GM19023 (cell line): ENCODE measurements around the gene FAM81A.
"Not testable (repeated sequence)": the region's sequence is repeated elsewhere in the genome, so short reads cannot be mapped to it uniquely, and the experiment has no call there.

Experiments used
- ATAC-seq: cut with Tn5 transposase; IDR thresholded peaks from one replicate; pipeline ENCODE4 v1.9.1; 2021; ENCODE audit warnings: mild to moderate bottlenecking, moderate library complexity; ENCODE audit not compliant: unreplicated experiment

Gene FAM81A

DNA sequence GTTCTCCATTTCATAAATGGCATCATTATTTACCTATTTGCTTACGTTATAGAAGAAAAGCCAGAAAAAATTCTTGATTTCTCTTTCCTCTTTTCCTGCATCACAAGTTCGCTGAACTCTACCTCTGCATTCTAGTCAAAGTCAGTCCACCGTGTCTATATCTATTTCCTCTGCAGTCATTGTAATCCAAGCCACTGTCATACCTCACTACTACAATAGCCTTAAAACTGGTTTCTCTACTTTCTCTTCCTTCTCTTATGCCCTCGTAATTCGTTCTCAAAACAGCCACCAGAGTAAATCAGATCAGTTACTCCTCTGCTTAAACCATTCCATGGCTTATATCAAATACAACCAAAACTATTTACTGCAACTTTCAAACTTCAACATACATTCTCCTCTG is 13.4 kb upstream of the FAM81A start:
- ATAC-seq: no peak

DNA sequence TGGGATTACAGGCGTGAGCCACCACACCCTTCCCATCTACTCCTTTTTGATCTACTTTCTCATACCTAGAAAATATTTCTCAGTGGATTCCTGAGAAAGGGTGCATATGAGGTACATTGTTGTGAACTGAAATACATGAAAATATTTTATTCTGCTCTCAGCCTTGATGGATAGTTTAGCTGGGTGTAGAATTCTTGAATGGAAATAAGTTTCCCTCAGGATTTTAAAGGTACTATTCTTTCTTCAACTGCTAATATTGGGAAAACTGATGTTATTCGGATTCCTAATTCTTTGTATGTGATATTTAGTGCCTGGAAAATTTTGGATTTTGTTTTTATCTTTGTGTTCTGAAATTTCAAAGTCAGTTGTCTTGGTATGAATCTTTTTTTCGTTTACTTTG is 9.1 kb upstream of the FAM81A start:
- ATAC-seq: not testable (repeated sequence)

DNA sequence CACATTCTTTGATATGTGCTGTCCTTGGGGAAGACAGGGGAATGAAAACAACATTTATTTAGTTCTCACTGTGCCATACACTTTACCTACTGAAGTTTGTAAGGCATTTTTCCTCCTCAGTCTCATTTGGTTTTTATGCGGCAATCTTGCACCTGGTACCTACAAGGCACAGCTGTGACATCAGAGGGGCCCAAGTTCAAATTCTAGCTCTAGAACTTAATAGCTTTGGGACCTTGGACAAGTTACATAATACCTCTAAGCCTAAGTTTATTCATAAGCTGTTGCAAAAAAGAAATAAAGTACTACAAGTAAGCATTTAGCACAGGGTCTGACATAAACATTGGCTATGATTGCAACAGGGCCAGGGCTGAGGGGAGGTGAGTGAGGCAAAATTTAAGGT is 5.6 kb upstream of the FAM81A start:
- no peak for ATAC-seq

DNA sequence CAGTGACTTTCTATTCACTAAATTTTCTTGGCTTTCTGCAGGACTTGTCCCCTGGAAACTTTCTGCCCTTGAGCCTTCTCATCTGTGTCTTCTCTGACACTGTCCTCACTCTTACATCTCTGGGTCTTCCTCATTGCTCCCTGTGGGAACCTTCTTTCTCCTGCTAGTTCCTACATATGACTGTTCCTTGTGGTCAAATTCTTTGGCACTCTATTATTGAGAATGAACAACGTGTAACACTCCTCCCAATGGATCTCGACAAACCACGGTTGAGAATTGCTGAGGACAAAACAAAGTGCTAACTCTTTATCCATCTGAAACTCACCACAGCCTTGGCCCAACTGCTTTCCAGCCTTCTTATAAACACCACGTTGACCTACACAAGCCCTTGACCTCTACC is 3.5 kb upstream of the FAM81A start:
- ATAC-seq: no peak

DNA sequence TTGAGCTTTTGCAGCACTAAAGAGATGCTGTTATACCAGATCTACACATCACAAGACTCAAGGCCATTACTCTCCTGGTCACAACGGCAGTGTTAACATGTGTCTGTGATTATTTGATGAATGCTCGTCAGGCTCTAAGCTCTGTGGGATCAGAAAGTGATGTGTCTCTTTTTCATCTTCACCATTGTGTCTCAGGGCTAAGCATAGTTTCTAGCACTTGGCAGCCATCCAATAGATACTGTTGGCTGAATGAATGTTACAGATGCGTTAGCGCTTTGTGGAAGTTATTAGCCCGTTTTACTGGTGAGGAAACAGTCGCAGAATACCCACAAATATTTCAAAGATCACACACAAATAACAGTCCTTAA is 1.2 kb upstream of the FAM81A start:
- no peak for ATAC-seq

DNA sequence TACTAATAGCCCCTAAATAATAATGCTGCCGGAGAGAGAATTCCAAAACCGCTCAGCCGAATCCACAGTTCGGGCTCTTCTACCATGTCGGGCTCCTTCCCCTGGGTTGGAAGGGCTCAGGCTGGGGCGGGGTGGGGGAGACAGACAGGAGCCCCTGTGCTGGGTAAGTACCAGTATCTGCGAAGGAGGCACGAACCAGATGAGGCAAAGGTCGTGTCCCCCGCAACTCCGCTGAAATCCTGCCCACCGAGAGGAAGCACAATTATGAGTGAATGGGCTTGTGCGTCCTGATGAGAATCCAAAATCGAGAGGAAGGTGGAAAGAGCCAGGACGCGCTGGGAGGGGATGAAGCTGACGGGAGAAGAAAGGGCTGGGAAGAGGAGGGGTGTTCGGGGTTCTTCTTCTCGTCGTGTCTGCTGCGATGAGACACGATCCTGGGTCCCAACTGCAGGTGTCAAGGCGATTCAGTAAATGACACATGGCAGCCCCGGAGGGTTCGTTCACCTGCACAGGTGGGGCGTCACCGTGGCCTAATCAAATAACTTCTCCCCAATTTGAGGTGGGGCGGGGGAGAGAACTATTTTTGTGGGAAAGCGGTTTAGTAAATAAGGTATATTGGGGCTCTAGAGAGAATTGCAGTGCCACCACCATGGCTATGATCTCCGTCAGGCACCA is 707 bp upstream of the FAM81A start:
- ATAC-seq: no peak

DNA sequence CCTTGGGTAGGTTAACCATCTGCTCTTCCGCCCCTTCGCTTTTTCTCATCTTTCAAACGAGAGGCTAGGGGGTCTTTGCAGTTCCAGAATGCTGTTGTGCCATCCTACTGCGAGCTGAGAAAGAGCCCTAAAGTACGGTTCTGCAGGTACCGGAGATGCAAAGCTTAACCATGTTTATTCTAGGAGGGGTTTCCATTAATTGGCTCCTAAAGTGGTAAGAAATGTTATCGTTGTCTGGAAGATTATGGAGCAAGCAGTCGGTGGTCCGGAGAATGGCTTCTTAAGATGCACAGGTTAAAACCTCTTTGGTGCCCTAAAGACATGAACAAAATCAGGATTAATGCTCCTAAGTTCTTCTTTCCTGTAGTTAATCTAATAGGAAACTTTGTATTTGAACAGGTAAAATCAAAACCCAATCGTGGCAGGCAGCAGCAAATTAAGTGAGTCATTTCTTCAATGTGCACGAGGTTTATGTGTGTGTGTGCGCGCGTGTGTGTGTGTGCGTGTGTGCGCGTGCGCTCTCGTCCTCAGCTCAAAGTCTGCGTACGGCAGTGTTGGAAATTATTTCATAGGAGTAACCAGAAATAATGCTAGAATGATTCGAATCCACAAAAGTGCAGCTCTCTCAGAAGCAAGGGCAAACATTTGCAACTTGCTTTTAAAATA is 772 bp downstream of the FAM81A start:
- no peak for ATAC-seq

DNA sequence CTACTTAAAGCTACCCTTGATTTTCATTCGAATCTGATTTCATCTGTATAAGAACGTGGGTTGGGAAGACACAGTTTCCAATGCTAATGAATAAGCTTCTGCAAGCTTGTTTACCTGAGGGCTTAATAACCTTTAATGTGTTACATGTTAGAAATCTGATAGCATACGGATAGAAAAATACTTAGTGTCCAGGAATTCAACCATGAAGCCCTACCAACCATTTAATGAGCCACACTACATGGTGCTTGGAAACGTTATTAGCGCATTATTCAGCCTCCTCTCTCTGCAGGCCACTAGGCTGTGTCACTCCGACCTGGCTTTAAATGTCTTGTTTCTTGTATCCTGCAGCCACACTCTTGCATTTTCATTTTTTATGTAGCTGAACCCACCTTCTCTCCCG is 1.6 kb downstream of the FAM81A start:
- ATAC-seq: no peak

DNA sequence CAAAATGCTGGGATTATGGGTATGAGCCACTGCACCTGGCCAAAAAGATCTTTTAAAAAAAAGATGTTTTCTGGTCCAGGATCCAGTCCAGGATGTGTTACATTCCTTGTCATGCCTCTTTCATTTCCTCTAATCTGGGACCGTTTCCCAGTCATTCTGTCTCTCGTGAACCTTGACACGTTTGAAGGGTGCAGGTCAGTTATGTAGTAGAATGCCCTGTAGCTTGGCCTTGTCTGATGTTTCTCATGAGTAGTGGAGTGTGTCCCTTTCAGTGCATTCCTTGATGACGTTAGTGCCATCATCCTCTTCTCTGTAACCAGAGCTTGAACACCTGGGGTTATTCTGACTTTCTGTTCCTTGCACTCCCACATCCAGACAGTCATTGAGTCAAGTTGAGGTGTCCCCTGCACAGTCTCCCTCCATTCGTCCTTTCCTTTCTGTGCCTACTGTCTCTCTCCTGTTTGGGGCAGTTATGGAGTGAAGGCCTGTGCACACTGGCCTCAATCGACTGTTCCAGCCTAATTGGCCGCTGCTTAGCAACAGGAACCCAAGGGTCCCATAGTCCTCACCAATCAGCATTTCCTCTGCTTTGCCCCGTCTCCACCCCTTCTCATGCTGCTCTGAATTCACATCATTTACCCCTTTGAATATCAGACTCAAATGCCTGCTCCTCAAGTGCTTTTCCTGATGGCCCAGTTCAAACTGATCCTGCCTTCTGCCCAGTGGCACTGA is 5.5 kb downstream of the FAM81A start:
- ATAC-seq: no peak

DNA sequence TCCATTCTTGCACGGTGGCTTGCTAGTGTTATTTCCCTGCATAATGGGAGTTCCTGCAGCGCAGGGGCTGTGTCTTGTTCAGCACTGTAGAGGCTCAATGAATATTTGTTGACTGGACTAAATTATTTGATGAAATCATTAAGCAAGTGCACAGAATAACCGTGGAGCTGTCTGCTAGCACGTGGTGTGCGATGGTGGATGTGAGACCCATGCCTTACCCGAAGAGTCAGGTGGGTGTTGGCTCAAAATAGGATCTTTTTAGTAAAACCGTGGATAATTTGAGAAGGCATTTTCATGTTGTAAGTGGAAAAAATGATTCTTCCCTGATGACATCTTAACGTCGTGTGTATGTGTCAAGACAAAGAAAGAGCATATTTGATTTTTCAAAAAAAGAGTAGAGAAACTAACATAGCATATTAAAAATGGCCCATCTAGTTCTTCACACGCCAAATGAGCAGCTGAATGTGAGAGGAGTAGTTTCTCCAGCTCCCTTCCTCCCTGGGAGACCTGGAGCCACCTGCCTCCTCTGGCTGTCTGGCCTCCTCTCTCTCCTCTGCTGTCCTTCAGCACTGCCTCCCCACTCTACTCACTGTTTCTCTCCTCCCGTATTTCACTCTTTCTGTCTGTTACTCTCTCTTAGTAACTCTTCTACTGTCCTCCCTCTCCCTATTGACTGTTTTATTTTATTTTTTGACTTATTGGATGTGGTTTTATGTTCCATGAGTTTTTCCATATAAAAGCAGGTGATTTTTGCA is 6.3 kb downstream of the FAM81A start:
- ATAC-seq: no peak

DNA sequence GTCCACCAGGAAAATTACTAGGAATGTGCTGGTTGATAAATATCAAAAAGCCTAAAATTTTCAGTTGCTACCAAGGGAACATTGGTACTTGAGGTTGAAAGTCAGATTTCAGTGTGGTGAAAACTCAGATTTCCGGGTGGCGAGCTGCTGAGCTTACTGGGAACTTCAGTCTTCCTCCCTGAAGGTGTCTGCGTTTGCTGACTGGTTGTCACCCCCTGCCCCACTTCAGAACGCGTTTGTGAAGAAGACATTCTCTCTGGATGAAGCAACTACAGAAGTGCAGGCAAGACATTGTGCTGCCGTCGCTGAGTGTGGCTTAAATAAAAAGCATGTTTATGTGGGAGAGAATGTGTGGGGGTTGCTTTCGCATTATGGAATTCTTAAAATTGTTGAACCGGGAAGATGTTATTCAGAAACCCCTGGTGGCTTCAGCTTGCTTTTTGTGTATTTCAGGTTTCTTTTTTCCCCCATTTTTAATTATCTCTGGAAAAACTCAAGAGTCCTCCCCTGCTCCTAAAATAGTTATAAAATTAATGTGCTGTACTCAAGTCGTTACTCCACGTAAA is 7.1 kb downstream of the FAM81A start:
- no peak for ATAC-seq

DNA sequence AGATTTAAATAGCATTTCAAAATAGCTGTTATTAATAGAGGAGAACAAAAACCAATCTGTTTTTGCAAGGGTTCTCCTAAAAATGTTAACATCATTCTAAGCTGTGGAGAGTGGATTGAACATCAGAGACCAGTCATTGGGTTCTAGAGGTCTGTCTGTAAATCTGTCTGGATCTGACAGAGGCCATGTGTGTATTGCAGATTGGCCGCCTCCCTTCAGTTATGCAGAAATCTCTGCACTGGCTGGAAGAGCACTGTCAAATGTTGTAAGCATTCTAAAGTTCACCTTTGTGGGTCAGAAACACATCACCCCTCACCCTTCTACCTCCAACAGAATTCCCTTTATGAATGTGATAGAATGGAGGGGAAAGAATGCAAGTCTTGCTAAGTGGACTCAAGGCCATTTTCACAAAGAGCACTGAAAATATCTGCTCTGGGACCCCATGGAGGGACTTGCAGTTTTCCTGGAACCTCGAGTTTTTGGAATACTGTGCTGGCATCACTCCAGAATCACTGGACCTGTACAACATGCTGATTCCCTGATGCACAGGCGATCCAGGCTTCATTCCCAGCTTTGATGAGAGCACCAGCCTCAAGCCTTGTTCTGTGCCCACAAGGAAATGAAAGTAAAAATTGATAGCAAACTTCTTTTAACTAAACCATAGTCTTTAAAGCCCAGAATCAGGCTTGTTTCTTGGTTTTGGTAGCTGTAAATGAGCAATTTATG is 8.4 kb downstream of the FAM81A start:
- no peak for ATAC-seq

DNA sequence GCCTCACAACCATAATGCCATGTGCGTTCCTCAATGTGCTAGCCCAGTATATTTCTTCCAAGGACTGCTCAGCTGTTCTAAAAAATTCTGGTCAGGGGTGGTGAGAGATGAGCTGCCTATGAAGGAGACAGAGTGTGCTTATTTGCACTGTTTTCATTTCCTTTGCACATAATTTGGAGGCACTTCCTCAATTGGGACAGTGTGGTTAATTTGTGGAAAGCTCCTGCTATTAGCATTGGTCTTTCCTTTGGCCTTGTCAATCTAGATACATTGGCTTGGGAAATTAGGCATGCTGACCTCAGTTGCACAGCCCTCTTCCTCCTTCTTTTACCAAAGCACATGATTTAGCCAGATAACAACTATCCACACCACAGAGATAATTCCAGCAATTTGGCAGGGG is 9.4 kb downstream of the FAM81A start:
- ATAC-seq: no peak

DNA sequence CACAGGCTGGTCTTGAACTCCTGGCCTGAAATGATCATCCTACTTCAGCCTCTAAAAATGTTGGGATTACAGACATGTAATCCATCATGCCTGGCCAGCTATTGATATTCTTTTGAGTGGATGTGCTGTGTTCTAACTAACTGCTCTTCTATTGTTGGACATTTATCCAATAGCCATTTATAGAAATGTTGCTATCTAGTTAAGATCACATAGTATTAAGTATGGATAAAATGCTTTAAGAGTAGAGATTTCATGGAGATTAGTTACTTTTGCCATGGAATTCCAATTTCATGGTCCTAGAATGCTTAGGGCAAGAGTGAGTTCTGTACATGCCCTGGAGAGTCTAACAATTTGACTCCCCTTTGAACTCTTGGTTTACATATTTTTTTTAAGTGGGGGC is 10.9 kb downstream of the FAM81A start:
- ATAC-seq: no peak

DNA sequence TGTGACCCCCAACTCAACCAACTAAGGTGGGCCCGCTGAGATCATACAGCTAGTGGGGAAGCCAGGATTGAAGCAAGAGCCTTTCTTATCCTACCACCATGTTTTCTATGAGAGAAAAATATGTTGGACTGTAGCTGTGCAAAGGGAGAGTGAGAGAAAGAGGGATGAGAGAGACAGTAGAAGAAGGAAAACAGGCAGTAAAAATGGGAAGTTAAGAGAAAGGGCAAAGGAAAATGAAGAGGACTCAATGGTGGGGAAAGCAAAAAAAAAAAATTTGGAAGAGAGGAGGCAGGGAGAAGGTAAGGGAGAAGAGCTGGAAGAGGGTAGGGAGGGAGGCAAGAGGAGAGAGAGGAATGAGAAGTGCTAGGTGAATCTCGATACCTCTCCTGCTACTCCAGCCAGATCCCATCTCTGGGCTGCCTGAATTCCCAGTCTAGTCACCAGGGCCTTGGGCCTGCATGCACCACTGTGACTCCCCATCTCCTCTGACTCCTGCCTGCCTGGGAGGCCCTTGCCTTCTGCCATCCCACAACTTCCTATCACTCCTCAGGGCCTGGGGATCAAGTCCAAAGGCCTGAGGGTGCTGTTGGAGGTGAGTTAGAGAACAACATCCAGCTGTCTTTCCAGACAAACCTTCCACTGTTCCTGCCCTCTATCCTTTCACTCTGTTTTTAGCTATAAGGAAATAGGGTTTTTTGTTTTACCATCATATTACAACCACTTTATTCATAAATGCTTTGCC is 15.7 kb downstream of the FAM81A start:
- ATAC-seq: no peak

DNA sequence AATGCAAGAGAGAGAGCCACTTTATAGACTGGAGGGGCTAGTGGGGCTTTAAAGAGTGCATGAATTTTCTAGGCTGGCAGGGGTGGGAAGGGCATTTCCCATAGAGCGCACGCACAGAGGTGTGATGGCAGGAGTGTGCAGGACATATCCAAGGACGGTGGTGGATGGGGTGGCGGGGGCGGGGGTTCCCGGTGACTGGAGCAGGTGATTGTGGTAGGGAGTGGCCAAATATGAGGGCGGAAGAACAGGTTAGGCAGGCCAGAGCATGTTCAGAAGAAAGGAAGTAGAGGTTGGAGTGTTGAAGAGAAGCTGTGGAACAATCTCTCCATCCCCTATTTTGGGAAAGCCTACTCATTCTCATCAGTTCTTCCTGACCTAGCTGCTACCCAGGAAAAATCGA is 18.1 kb downstream of the FAM81A start:
- ATAC-seq: no peak

DNA sequence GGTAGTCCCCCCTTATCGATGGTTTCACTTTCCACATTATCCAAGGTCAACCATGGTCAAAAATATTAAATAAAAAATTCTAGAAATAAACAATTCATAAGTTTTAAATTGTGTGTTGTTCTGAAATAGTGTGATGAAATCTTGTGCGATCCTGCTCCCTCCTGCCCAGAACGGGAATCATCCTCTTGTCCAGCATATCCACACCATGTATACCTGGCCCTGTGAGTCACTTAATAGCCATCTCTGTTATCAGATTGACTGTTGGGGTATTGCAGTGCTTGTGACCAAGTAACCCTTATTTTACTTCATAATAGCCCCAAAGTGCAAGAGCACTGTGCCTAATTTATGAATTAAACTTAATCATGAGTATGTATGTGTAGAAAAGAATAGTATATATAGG is 19.1 kb downstream of the FAM81A start:
- ATAC-seq: no peak

DNA sequence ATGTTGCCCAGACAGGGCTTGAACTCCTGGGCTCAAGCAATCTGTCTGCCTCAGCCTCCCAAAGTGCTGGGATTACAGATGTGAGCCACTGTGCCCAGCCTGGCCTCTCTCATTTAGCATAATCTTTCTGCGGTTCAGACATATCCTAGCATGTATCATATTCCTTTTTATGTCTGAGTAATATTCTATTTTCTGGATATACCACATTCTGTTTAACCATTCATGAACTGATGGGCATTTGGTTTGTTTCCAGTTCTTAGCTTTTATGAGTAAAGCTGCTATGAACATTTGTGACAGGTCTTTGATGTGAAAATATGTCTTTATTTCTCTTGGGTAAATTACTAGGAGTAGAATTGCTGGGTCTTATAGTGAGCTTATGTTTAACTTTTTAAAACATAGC is 23.5 kb downstream of the FAM81A start:
- no peak for ATAC-seq

DNA sequence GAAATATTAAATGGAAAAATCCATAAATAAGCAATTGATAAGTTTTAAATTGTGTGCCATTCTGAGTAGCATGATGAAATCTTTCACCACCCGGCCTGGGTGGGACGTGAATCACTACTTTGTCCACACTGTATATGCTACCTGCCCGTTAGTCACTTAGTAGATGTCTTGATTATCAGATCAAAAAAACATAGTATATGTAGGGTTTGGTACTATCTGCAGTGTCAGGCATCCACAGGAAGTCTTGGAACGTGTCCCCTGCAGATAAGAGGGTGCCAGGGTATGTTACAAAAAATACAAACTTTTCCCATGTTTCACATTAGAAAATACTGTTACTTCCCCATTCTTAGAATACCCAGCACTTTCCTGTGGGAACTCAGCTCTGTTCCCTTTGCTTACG is 35.2 kb downstream of the FAM81A start:
- ATAC-seq: no peak

DNA sequence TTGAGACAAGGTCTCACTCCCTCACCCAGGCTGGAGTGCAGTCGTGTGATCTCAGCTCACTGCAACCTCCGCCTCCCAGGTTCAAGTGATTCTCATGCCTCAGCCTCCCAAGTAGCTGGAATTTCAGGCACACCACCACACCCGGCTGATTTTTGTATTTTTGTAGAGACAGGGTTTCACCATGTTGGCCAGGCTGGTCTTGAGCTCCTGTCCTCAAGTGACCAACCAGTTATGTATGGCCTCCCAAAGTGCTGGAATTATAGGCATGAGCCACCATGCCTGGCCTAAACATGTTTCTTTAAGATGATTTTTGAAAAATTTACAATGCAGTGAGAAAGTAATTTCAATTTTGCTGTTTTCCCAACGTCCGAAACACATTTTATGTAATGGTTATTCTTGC is 37.2 kb downstream of the FAM81A start:
- ATAC-seq: not testable (repeated sequence)
